Rectal smooth muscle tissue (tissue), 1 donor: ENCODE measurements around the gene RTCB.
A peak's percentile ranks its signal among the peaks of the same experiment; 100 is the strongest.

Source experiments
- H3K27ac ChIP-seq: one replicate; pipeline ENCODE4 v1.7.0; 2013; ENCODE audit warnings: low read depth, low read length, inconsistent platforms
- H3K27me3 ChIP-seq: one replicate; pipeline ENCODE4 v1.7.0; 2013; ENCODE audit warnings: low read length; ENCODE audit not compliant: control insufficient read depth, insufficient read depth
- H3K36me3 ChIP-seq: one replicate; pipeline ENCODE4 v1.7.0; 2013; ENCODE audit warnings: low read length; ENCODE audit not compliant: control insufficient read depth, insufficient read depth
- H3K4me1 ChIP-seq: one replicate; pipeline ENCODE4 v1.7.0; 2013; ENCODE audit warnings: low read length; ENCODE audit not compliant: control insufficient read depth, insufficient read depth
- H3K4me3 ChIP-seq: one replicate; pipeline ENCODE4 v1.7.0; 2013; ENCODE audit warnings: low read length
- H3K9ac ChIP-seq: one replicate; pipeline ENCODE4 v1.7.0; 2013; ENCODE audit warnings: low read length

Gene RTCB

DNA sequence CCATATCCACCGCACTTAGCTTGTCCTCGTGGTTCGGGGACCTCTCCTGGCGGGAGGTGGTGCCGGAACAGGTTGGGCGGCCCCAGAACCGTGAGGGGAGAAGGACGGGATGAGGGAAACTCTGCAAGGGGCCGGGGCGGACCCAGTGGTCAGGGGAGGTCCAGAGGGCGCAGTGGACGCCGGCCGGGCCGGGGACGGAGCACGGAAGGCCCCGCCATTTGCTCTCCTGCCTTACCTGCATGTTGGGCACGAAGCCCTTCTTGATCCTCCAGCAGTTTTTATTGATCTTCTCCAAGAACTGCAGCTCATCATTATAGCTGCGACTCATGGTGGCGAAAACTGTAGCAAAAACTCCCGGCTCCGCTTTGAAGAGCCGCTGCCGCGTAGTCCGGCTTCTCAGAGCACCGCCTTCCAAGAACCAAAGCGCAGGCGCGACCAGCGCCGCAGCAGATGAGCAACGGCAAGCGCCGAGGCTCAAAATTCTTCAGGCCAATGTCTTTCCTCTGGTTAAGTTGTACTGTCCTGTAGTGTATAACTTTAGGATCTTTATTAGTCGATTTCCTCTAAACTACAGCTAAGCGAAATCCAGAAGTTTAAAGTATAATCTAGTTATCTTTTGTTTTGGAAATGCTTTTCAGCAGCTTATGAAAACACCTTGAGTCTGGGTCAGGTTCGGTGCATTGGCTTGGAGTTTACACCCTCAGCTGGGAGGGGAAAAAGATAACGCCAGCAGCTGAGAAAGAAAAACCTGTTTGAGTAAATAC, at the start of gene RTCB:
RTCB (minus strand) TSS at position 419 of the 764 bp plus-strand sequence; CDS start at position 328, 91 bp downstream.
- H3K36me3 ChIP-seq = peaks cover 9% of the 10 kb centered on the region

DNA sequence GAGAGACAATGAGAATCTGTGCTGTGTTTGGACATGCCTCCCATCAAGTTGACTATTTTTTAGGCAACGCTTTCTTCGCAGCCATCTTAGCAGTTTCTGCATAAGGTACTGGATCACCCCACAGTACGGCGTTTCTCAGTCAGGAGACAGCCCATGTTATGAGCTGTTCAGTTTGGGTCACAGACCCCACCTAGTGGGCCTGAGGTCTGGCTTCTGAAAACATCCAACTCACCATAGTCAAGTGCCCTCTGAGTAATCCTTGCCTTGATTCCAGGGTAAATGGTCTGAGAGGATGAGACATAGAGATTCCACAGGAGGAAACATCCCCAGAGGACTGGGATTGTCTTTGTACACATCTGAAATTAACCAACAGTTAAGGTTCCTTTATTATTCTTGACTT, 45.0 kb upstream of the RTCB start:
- no peak overlapping the region for H3K27ac ChIP-seq
- no peak overlapping the region for H3K9ac ChIP-seq
- no peaks in the 10 kb centered on the region for H3K27me3 ChIP-seq
- H3K4me3 ChIP-seq = no peak overlapping the region
- H3K36me3 ChIP-seq = no peaks in the 10 kb centered on the region
- no peaks in the 10 kb centered on the region for H3K4me1 ChIP-seq

More for the DNA sequence above, at the start of gene RTCB:
- H3K27ac ChIP-seq = peak within 1 kb of the TSS; percentile 45
- peaks cover 5% of the 10 kb centered on the region for H3K4me1 ChIP-seq
- no peaks in the 10 kb centered on the region for H3K27me3 ChIP-seq
- peak within 1 kb of the TSS; percentile 50 for H3K9ac ChIP-seq
- H3K4me3 ChIP-seq = peak within 1 kb of the TSS; percentile 85

DNA sequence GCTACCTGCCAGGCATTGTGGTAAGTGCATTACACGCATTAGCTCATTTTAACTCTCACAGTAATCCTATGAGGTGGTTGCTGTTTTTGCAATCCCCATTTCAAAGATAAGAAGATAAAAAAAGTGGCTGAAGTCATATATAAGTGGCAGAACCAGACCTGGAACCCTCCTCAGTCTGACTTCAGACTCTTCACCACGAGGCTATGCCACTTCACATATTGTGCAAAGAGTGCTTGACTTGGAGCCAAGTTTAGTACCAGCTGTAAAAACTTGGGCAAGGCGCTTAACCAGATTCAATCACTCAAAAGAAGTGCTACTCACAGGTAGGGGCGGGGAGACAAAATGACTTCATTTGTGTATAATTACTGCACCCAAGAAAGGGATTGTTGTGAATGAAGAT, 36.9 kb upstream of the RTCB start:
- Histone ChIP-seq H3K4me3 (no peak overlapping the region), H3K9ac (no peak overlapping the region), H3K36me3 (no peaks in the 10 kb centered on the region), H3K27ac (no peak overlapping the region), H3K27me3 (peaks cover 4% of the 10 kb centered on the region), H3K4me1 (no peaks in the 10 kb centered on the region)

DNA sequence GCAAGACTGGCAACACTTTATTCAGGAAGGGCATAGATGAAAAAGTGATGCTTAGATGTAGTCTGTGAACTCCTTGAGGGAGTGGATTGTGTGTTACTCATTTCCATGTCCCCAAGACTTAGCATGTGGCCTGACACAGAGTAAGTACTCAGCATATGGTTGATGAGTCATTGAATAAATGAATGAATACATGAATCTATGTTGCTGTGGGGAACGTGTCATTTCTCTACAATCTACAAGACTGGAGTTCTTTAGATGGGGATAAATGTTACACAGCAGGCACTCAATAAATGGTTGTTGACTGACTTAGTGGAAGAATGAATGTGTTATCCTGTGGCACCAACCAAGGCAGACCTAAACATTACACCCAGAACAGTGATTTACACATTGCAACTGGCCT, 34.3 kb upstream of the RTCB start:
- H3K36me3 ChIP-seq = no peaks in the 10 kb centered on the region
- peaks cover 4% of the 10 kb centered on the region for H3K27me3 ChIP-seq
- H3K4me3 ChIP-seq = no peak overlapping the region
- no peaks in the 10 kb centered on the region for H3K4me1 ChIP-seq
- no peak overlapping the region for H3K9ac ChIP-seq
- no peak overlapping the region for H3K27ac ChIP-seq

DNA sequence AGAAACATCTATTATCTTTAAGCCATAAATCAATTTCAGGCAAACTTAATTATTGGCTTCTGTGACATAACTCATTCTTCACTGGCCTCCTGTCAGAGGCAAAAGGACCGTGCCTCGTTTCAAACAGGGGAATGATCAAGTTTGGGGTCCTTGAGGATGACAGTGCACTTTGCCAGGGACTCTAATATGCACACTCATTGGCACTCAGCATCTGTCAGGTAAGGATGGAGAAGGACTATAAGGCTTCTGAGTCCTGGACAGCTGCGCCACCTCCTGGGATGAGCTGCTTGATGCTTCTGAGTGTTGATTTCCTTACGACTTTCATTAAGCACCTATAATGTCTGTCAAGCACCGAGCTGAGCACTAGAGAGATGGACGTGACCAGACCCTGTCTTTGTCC, 32.0 kb upstream of the RTCB start:
- H3K4me1 ChIP-seq = no peaks in the 10 kb centered on the region
- H3K36me3 ChIP-seq = no peaks in the 10 kb centered on the region
- peaks cover 4% of the 10 kb centered on the region for H3K27me3 ChIP-seq
- H3K4me3 ChIP-seq = no peak overlapping the region
- H3K27ac ChIP-seq = no peak overlapping the region
- no peak overlapping the region for H3K9ac ChIP-seq

DNA sequence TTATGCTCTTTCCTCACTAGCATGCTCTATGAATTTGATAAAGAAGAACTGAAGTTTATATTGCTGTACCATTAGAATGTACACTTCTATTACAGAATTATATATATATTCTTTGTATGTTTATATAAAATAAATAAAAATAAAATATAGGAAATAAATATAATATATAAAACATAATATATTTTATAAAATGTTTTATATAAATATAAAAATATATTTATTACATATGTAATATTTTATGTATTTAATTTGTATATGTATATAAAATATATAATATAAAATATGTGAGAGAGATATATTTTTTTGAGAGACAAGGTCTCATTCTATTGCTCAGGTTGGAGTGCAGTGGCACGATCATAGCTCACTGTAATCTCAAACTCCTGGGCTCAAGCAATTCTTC, 18.3 kb upstream of the RTCB start:
- H3K27me3 ChIP-seq = no peaks in the 10 kb centered on the region
- no peak overlapping the region for H3K4me3 ChIP-seq
- no peaks in the 10 kb centered on the region for H3K36me3 ChIP-seq
- H3K4me1 ChIP-seq = no peaks in the 10 kb centered on the region
- H3K27ac ChIP-seq = no peak overlapping the region
- H3K9ac ChIP-seq = no peak overlapping the region

DNA sequence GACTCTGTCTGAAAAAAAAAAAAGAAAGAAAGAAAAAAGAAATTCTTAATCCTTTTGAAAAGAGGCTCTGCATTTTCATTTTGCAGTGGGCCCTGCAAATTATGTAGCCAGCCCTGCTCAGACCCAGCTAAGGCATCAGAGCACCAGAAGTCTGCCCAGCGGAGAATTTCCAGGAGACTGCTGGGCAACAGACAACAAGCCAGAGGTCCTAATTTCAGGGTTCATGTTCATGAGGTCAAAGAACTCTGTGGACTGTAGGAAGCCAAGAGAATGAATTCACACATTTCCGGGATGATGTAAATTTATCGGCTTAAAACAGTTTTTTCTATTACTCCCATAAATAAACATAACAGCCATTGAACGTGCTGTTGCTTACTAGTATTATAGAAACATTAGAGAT, 14.8 kb upstream of the RTCB start:
- H3K4me1 ChIP-seq = no peaks in the 10 kb centered on the region
- no peak overlapping the region for H3K4me3 ChIP-seq
- H3K27ac ChIP-seq = no peak overlapping the region
- H3K27me3 ChIP-seq = peaks cover 4% of the 10 kb centered on the region
- H3K36me3 ChIP-seq = no peaks in the 10 kb centered on the region
- no peak overlapping the region for H3K9ac ChIP-seq

DNA sequence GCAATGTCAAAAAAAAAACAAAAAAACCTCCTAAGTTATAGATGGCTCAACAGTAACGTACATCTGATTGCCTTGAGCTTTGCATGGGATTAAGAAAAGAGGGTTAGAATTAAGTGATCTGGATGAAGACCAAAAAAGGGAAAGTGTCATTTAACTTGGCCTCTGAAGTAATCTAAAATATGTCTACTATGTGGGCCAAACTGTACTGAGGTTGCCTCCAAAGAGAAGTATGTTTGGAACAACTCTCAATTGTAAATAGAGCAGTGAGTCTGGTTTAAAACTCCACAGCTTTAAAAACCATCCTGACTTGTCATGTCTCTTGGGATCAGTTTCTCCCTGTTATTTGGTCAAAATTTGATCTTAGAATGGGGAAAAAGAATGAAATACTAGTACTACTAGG, 11.6 kb upstream of the RTCB start:
- Histone ChIP-seq H3K9ac (no peak overlapping the region), H3K4me3 (no peak overlapping the region), H3K27ac (no peak overlapping the region), H3K36me3 (no peaks in the 10 kb centered on the region), H3K4me1 (no peaks in the 10 kb centered on the region), H3K27me3 (peaks cover 4% of the 10 kb centered on the region)

DNA sequence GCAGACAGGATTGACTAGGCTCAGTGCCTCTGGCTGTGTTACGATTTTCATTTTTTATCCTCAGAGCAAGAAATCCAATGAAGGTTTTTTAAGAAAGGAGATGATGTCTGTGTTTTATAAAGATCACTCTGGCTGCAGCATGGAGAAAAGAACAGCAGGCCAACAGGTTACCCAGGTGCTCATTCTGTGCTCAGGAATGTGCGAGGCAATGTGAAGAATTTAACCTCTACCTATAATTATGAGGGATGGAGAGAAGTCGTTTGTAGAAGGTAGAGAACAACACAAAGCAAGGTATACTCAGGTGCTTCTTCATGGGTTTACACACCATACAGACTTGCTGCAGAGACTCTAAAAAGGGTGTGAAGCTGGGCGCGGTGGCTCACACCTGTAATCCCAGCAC, 10.0 kb upstream of the RTCB start:
- Histone ChIP-seq H3K4me1 (no peaks in the 10 kb centered on the region), H3K9ac (no peak overlapping the region), H3K4me3 (no peak overlapping the region), H3K27me3 (peaks cover 4% of the 10 kb centered on the region), H3K27ac (no peak overlapping the region), H3K36me3 (no peaks in the 10 kb centered on the region)

DNA sequence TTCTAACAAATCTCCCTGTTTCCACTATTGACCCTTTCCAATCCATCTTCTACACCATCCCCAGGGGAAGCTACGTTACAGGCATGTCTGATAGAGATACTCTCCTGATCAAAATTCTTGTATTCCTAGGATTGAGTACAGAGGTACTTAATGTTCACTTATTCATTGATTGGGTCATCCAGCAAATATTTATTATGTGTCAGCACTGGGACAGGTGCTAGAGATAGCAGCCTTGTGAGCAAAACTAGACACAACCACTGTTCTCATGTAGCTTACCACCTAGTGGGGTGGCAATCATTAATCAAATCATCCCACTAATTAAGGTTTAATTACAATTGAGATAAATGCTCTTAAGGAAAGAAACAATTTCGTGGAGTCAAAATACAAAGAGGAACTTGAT, 9.4 kb upstream of the RTCB start:
- Histone ChIP-seq H3K4me3 (no peak overlapping the region), H3K27ac (no peak overlapping the region), H3K4me1 (no peaks in the 10 kb centered on the region), H3K27me3 (peaks cover 4% of the 10 kb centered on the region), H3K9ac (no peak overlapping the region), H3K36me3 (no peaks in the 10 kb centered on the region)

DNA sequence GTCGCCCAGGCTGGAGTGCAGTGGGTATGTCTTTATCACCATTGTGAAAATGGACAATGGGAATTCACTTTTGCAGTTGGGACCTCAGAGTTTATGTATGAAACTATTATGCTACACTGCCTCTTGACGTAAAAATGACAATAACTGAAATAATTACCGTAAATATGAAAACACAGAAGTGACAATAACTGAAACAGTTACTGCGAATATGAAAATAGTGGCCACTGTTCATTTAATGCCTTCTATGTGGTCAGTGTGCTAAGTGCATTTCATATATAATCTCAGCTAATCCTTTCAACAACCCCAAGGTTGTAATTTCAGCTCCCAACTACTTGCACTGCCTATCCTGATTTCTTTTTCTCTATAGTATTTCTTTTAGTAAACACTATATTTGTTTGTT, 5.9 kb upstream of the RTCB start:
- no peaks in the 10 kb centered on the region for H3K36me3 ChIP-seq
- no peak overlapping the region for H3K9ac ChIP-seq
- H3K4me1 ChIP-seq = no peaks in the 10 kb centered on the region
- peaks cover 4% of the 10 kb centered on the region for H3K27me3 ChIP-seq
- H3K27ac ChIP-seq = no peak overlapping the region
- H3K4me3 ChIP-seq = no peak overlapping the region

DNA sequence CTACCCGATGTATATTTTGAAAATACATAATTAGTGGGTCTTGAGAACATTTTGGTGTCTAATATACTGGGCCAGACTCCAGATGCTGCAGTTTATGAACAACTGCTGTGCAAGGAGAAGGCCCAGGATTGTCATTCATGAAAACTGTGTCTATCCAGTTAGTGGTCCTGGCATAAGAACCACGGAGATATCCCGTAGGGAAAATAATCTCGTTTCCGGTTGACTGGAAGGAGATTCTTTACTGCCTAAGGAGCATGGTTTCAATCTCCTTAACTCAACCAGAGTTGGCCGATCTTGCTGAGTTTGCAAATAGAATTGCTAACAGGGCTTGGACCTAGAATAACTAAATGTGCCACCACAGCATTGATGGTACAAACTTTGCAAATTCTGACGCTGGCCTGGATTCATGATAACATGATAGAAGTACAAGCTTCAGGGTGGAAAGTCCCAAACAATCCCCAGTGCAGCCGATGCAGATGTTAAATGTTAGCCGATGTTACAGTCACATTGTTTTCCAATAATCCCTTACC, 4.6 kb upstream of the RTCB start:
- Histone ChIP-seq H3K9ac (no peak overlapping the region), H3K27ac (no peak overlapping the region), H3K27me3 (no peaks in the 10 kb centered on the region), H3K4me1 (no peaks in the 10 kb centered on the region), H3K4me3 (no peak overlapping the region), H3K36me3 (no peaks in the 10 kb centered on the region)

DNA sequence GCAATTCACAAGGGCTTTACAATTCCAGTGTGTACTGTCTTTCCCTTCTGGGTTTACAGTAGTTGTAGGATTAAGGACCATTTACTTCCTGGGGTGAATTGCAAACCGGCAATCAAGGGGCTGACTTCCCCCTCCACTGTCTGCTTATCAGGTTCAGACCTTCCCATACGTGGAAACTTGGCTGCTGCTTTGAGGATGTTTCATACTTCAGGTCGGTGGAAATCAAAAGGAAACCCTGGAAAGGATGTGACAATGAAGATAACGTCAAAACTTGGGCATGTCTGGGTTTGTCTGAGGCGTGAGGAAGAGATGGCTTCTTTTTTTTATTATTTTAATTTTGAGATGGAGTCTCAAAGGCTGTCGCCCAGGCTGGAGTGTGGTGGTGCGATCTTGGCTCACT, 2.1 kb upstream of the RTCB start:
- no peaks in the 10 kb centered on the region for H3K27me3 ChIP-seq
- no peaks in the 10 kb centered on the region for H3K36me3 ChIP-seq
- H3K4me1 ChIP-seq = peaks cover 5% of the 10 kb centered on the region
- no peak overlapping the region for H3K27ac ChIP-seq
- no peak overlapping the region for H3K9ac ChIP-seq
- H3K4me3 ChIP-seq = no peak overlapping the region
